GM19463 (cell line): ENCODE data around the gene HDLBP.

ENCODE experiments used
- ATAC-seq: cut with Tn5 transposase; IDR thresholded peaks from one replicate; pipeline ENCODE4 v1.9.1; 2021; ENCODE audit warnings: mild to moderate bottlenecking, moderate library complexity; ENCODE audit not compliant: unreplicated experiment

Gene HDLBP

GRCh38 chr2:241216211-241216761, 99.2 kb downstream of the HDLBP start:
- ATAC-seq, result no peak

GRCh38 chr2:241215421-241215820, 100.1 kb downstream of the HDLBP start:
- no peak for ATAC-seq

- ATAC-seq, result no peak
Observed at GRCh38 chr2:241214766-241215165, 100.7 kb downstream of the HDLBP start.

GRCh38 chr2:241214209-241214608, 101.3 kb downstream of the HDLBP start:
- ATAC-seq, result no peak

- ATAC-seq, result no peak
Observed at GRCh38 chr2:241213567-241213966, 101.9 kb downstream of the HDLBP start.

- ATAC-seq, result no peak
Observed at GRCh38 chr2:241213041-241213440, 102.4 kb downstream of the HDLBP start.

- ATAC-seq, result no peak
Observed at GRCh38 chr2:241211276-241211675, 104.2 kb downstream of the HDLBP start.

GRCh38 chr2:241209271-241209670, 106.2 kb downstream of the HDLBP start:
- no peak for ATAC-seq

GRCh38 chr2:241208058-241208457, 107.4 kb downstream of the HDLBP start:
- no peak for ATAC-seq

- ATAC-seq, result no peak
Observed at GRCh38 chr2:241207641-241208040, 107.8 kb downstream of the HDLBP start.

- ATAC-seq, result no peak
Observed at GRCh38 chr2:241207151-241207550, 108.3 kb downstream of the HDLBP start.

- ATAC-seq, result no peak
Observed at GRCh38 chr2:241205086-241205485, 110.4 kb downstream of the HDLBP start.

- ATAC-seq, result no peak
Observed at GRCh38 chr2:241204490-241204889, 111.0 kb downstream of the HDLBP start.

GRCh38 chr2:241204010-241204384, 111.5 kb downstream of the HDLBP start:
- no peak for ATAC-seq

GRCh38 chr2:241203218-241204009, 112.1 kb downstream of the HDLBP start:
- ATAC-seq, result no peak

- ATAC-seq, result no peak
Observed at GRCh38 chr2:241202681-241203080, 112.8 kb downstream of the HDLBP start.

GRCh38 chr2:241202268-241202585, 113.2 kb downstream of the HDLBP start:
- no peak for ATAC-seq

GRCh38 chr2:241201445-241202267, 113.8 kb downstream of the HDLBP start:
- no peak for ATAC-seq

- no peak for ATAC-seq
Observed at GRCh38 chr2:241200822-241201395, 114.6 kb downstream of the HDLBP start.

- no peak for ATAC-seq
Observed at GRCh38 chr2:241199897-241200821, 115.3 kb downstream of the HDLBP start.

- no peak for ATAC-seq
Observed at GRCh38 chr2:241199286-241199685, 116.2 kb downstream of the HDLBP start.
